Measurements from ENCODE around the gene C16orf54. TPM values are rescaled to one million over a fixed set of nuclear protein-coding genes. Genes with fewer than 3 reads are reported as not detected.

Gene C16orf54
- total and polyA plus RNA-seq, 2 donors (not counting 3 experiments of a cell fraction or from before 2014, with no cell fraction given): not detected

DNA sequence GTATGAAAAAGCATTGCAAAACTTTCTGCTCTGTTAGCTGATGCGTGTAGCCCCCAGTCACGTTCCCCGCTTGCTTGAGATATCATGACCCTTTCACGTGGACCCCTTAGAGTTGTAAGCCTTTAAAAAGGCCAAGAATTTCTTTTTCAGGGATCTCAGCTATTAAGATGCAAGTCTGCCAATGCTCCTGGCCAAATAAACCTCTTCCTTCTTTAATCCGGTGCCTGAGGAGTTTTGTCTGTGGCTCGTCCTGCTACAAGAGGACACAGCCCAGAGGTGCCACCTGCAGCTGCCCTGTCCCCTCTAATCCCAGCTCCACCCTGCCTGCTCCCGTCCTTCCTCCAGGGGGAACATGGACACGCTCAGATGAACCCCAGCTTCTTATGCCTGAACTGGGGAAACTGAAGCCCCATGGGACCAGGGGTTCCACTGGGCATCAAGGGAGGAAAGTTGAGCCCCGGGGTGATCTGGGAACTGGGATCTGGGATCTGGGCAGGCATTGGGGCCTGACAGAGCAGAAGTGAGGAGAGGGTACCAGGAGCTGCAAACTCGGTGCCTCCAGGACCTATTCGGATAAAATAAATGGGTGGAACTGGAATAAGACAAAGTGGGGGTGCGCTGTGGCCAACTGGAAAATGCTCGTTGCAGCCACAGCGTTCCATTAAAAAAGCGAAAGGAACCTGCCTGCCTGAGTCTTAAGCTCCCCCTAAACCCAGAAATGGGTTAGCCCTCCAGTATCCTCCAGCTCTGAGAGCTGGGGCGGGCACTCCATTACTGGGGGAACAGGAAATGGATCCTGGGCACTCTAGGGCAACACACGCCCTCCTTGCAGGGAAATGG lies 47.1 kb downstream of the C16orf54 start:
- no peak for TF ChIP-seq MYC (IDR thresholded peaks at IDR 0.05; ENCODE audit: low read depth, low read length)
- TF ChIP-seq GATA2 (IDR thresholded peaks at IDR 0.05; ENCODE audit: insufficient read depth, insufficient read length, low read depth, low read length): no peak
- TF ChIP-seq, protein P1, sequence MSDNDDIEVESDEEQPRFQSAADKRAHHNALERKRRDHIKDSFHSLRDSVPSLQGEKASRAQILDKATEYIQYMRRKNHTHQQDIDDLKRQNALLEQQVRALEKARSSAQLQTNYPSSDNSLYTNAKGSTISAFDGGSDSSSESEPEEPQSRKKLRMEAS (IDR thresholded peaks at IDR 0.05; ENCODE audit: insufficient read depth, insufficient read length): no peak
- no peak for TF ChIP-seq EZH2 (IDR thresholded peaks at IDR 0.05; ENCODE audit: borderline replicate concordance, low read depth, low read length, severe bottlenecking)
- no peak for TF ChIP-seq POLR2AphosphoS5 (IDR thresholded peaks at IDR 0.05; ENCODE audit: insufficient read depth, low read depth, low read length)
- no peak for TF ChIP-seq POLR2A (IDR thresholded peaks at IDR 0.05; ENCODE audit: low read depth, low read length)
- TF ChIP-seq CTCF (IDR thresholded peaks at IDR 0.05; ENCODE audit: extremely low read depth in 1 of 2, insufficient read depth in 1 of 2, low read depth in 1 of 2, low read length in 2 of 2): no peak
- no peak for TF ChIP-seq FOS (IDR thresholded peaks at IDR 0.05; ENCODE audit: borderline replicate concordance, insufficient read depth, low read length)
- TF ChIP-seq JUN (IDR thresholded peaks at IDR 0.05; ENCODE audit: borderline replicate concordance, insufficient read depth, insufficient read length, low read depth): no peak
- DNase-seq (ENCODE audit: low read depth, low spot score) (no peak), FAIRE-seq (no peak)
- dilution Hi-C loops (cut with MboI; ENCODE audit: extremely low pct_ligation_motif_present, low sequenced_read_pairs) (no loop called here), intact Hi-C loops (cut with micrococcal nuclease) (no loop called here)
- Histone ChIP-seq H3K27me3 (ENCODE audit: control insufficient read depth in 2 of 2, insufficient read depth in 2 of 2, low read length in 2 of 2) (peaks cover 0 to 1% of the 10 kb centered on the region in 2 experiments), H3K27ac (ENCODE audit: insufficient read depth, low read depth, low read length) (no peak overlapping the region), H3K4me3 (replicated peaks in 1 of 3; ENCODE audit: insufficient read depth in 1 of 3, low read depth in 1 of 3, low read length in 3 of 3) (no peak overlapping the region), H4K20me1 (replicated peaks; ENCODE audit: control insufficient read depth, extremely low read depth, insufficient read depth, low read length) (no peaks in the 10 kb centered on the region), H3K36me3 (ENCODE audit: control insufficient read depth in 2 of 2, extremely low read depth in 1 of 2, insufficient read depth in 2 of 2, low read length in 2 of 2) (no peaks in the 10 kb centered on the region), H3K9me1 (replicated peaks; ENCODE audit: control insufficient read depth, extremely low read depth, insufficient read depth, low read length) (no peaks in the 10 kb centered on the region), H3K79me2 (ENCODE audit: control insufficient read depth, insufficient read depth, low read length) (no peaks in the 10 kb centered on the region), H3K4me1 (ENCODE audit: control insufficient read depth, extremely low read depth, insufficient read depth, low read length) (peaks cover 5% of the 10 kb centered on the region), H3K9ac (replicated peaks; ENCODE audit: extremely low read depth, insufficient read depth, low read length) (no peak overlapping the region), H3K9me3 (replicated peaks; ENCODE audit: control insufficient read depth, insufficient read depth, low read length) (no peaks in the 10 kb centered on the region), H2AFZ (ENCODE audit: low read depth, low read length) (no peak overlapping the region), H3K4me2 (ENCODE audit: insufficient read depth, low read length) (no peak overlapping the region)
- ChIA-PET CTCF (interaction anchor here (1.1 to 5.3 kb wide), 10 partner anchors 12 to 333 kb away, joined by 4 to 92 read pairs (median 27); partner anchors contain the start of genes KCTD13 and TLCD3B), POLR2A (interaction anchor here (0.6 kb wide), 1 partner anchor 153 kb away, joined by 6 read pairs; no protein-coding TSS in a partner anchor)
- BruUV-seq (replicated peaks): no TSS peak
